ENCODE data around the gene TMEM123.

The TMEM123 gene

GRCh38 chr11:102428696-102429095 lies 23.9 kb downstream of the TMEM123 start:
- Histone ChIP-seq H3K4me3 (IDR thresholded peaks at IDR 0.05; ENCODE audit: insufficient read depth, low read depth, low read length) (no peak overlapping the region), H3K4me2 (peak overlapping the region; percentile 46), H4K20me1 (ENCODE audit: insufficient read depth) (no peaks in the 10 kb centered on the region), H3K9ac (peak overlapping the region; percentile 36; the same call in 1 of the 2 replicates), H2AFZ (ENCODE audit: low read depth) (no peak overlapping the region), H3K27ac (peak overlapping the region; percentile 93), H3K36me3 (ENCODE audit: insufficient read depth) (no peaks in the 10 kb centered on the region), H3K79me2 (ENCODE audit: insufficient read depth, low read depth) (peaks cover 55% of the 10 kb centered on the region), H3K4me1 (ENCODE audit: low read depth, poor library complexity, severe bottlenecking) (peaks cover 75% of the 10 kb centered on the region), H3K27me3 (ENCODE audit: insufficient read depth, low read depth) (no peaks in the 10 kb centered on the region)
- TF ChIP-seq, protein P1, sequence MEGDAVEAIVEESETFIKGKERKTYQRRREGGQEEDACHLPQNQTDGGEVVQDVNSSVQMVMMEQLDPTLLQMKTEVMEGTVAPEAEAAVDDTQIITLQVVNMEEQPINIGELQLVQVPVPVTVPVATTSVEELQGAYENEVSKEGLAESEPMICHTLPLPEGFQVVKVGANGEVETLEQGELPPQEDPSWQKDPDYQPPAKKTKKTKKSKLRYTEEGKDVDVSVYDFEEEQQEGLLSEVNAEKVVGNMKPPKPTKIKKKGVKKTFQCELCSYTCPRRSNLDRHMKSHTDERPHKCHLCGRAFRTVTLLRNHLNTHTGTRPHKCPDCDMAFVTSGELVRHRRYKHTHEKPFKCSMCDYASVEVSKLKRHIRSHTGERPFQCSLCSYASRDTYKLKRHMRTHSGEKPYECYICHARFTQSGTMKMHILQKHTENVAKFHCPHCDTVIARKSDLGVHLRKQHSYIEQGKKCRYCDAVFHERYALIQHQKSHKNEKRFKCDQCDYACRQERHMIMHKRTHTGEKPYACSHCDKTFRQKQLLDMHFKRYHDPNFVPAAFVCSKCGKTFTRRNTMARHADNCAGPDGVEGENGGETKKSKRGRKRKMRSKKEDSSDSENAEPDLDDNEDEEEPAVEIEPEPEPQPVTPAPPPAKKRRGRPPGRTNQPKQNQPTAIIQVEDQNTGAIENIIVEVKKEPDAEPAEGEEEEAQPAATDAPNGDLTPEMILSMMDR (conservative IDR thresholded peaks at IDR 0.05; ENCODE audit: low read depth, low read length) = no peak

DNA sequence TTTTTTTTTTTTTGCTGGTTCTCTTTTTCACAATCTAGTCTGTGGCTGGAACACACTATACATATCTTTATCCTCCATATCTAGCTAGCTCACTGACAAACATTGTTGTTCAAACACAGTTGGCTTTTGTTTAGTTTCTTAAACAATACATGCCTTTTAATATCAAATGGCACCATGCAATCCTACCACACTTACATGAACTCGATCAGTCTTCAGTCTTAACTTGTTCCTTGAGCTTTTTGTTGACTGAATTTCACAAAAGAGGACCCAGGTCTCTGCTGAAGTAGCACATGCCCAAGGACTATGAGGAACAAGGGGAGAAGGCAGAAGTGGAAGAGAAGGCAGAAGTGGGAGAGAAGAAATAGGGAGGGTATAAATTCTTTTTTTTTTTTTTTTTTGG lies 25.5 kb downstream of the TMEM123 start:
- Histone ChIP-seq H3K27me3 (ENCODE audit: insufficient read depth, low read depth) (no peaks in the 10 kb centered on the region), H3K4me1 (ENCODE audit: low read depth, poor library complexity, severe bottlenecking) (peaks cover 89% of the 10 kb centered on the region), H3K36me3 (ENCODE audit: insufficient read depth) (no peaks in the 10 kb centered on the region), H2AFZ (ENCODE audit: low read depth) (no peak overlapping the region), H3K4me3 (IDR thresholded peaks at IDR 0.05; ENCODE audit: insufficient read depth, low read depth, low read length) (no peak overlapping the region), H3K9ac (no peak overlapping the region), H3K4me2 (peak overlapping the region; percentile 46; the same call in 1 of the 2 replicates), H4K20me1 (ENCODE audit: insufficient read depth) (no peaks in the 10 kb centered on the region), H3K79me2 (ENCODE audit: insufficient read depth, low read depth) (peaks cover 61% of the 10 kb centered on the region), H3K27ac (no peak overlapping the region)
- TF ChIP-seq, protein P1 (conservative IDR thresholded peaks at IDR 0.05; ENCODE audit: low read depth, low read length) = no peak

DNA sequence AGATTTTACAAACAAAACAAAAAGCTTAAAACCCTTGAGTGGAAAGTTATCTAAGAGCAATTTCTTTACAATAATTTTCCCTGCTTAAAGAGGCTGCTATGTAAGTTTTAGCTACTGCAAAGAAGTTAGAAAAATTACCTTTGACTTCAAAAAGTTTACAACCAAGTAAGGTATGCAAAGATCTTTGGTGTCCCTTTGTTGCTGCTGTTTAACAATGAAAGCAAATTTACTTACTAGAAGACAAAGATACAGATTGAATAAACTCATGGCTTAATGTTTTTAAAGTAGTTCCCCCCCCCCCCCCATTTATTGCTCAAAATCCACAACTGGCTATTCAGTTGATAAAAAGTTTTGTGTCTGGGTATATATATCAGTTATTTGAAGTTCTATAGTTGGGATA lies 26.0 kb downstream of the TMEM123 start:
- Histone ChIP-seq H3K9ac (no peak overlapping the region), H4K20me1 (ENCODE audit: insufficient read depth) (no peaks in the 10 kb centered on the region), H3K27me3 (ENCODE audit: insufficient read depth, low read depth) (no peaks in the 10 kb centered on the region), H3K27ac (no peak overlapping the region), H3K36me3 (ENCODE audit: insufficient read depth) (no peaks in the 10 kb centered on the region), H3K4me1 (ENCODE audit: low read depth, poor library complexity, severe bottlenecking) (peaks cover 89% of the 10 kb centered on the region), H3K79me2 (ENCODE audit: insufficient read depth, low read depth) (peaks cover 58% of the 10 kb centered on the region), H3K4me2 (no peak overlapping the region), H3K4me3 (IDR thresholded peaks at IDR 0.05; ENCODE audit: insufficient read depth, low read depth, low read length) (no peak overlapping the region), H2AFZ (ENCODE audit: low read depth) (no peak overlapping the region)
- TF ChIP-seq, protein P1 (conservative IDR thresholded peaks at IDR 0.05; ENCODE audit: low read depth, low read length) = no peak

- peaks cover 58% of the 10 kb centered on the region for H3K79me2 ChIP-seq (ENCODE audit: insufficient read depth, low read depth)
- no peaks in the 10 kb centered on the region for H4K20me1 ChIP-seq (ENCODE audit: insufficient read depth)
- no peak overlapping the region for H3K27ac ChIP-seq
- H2AFZ ChIP-seq (ENCODE audit: low read depth) = no peak overlapping the region
- TF ChIP-seq, protein P1 (conservative IDR thresholded peaks at IDR 0.05; ENCODE audit: low read depth, low read length) = no peak
- no peak overlapping the region for H3K4me2 ChIP-seq
- H3K9ac ChIP-seq = no peak overlapping the region
- peaks cover 89% of the 10 kb centered on the region for H3K4me1 ChIP-seq (ENCODE audit: low read depth, poor library complexity, severe bottlenecking)
- H3K4me3 ChIP-seq (IDR thresholded peaks at IDR 0.05; ENCODE audit: insufficient read depth, low read depth, low read length) = no peak overlapping the region
- no peaks in the 10 kb centered on the region for H3K36me3 ChIP-seq (ENCODE audit: insufficient read depth)
- H3K27me3 ChIP-seq (ENCODE audit: insufficient read depth, low read depth) = no peaks in the 10 kb centered on the region
Measured at GRCh38 chr11:102426000-102426399, 26.6 kb downstream of the TMEM123 start.
